GM23338 (cell line): Measurements from ENCODE around the gene CTSW. TPM values are rescaled to one million over a fixed set of nuclear protein-coding genes. Genes with fewer than 3 reads are reported as not detected.

ENCODE experiments used
- ATAC-seq: fragments of 200-7000 bp; cut with Tn5 transposase; 3 replicates; pipeline ENCODE4 v1.9.1; 2020
- DNase-seq: peaks from one replicate; pipeline ENCODE4 v3.0.0-alpha.2; 2015; ENCODE audit warnings: low spot score
- H2AFZ ChIP-seq: fragments of 200-600 bp; sonication (generic); 2 replicates; pipeline ENCODE4 v1.8.0; 2016; ENCODE audit warnings: antibody characterized with exemption, mild to moderate bottlenecking, moderate library complexity
- H3F3A ChIP-seq: fragments of 200-600 bp; sonication (generic); replicated peaks from 2 replicates; pipeline ENCODE4 v1.8.0; 2017; ENCODE audit warnings: antibody characterized with exemption, mixed run types, low read depth
- H3K27ac ChIP-seq: fragments of 200-600 bp; sonication (generic); 2 replicates; pipeline ENCODE4 v1.6.1; 2016; ENCODE audit warnings: low read depth
- H3K27me3 ChIP-seq: fragments of 200-600 bp; sonication (generic); 2 replicates; pipeline ENCODE4 v1.8.0; 2016; ENCODE audit warnings: mild to moderate bottlenecking, mixed run types, moderate library complexity; ENCODE audit not compliant: insufficient read depth
- H3K36me3 ChIP-seq: fragments of 200-600 bp; sonication (generic); 2 replicates; pipeline ENCODE4 v1.8.0; 2016; ENCODE audit warnings: mild to moderate bottlenecking; ENCODE audit not compliant: insufficient read depth
- H3K4me1 ChIP-seq: fragments of 200-600 bp; sonication (generic); 2 replicates; pipeline ENCODE4 v1.8.0; 2016; ENCODE audit warnings: mild to moderate bottlenecking, moderate library complexity; ENCODE audit not compliant: insufficient read depth
- H3K4me2 ChIP-seq: fragments of 200-600 bp; sonication (generic); 2 replicates; pipeline ENCODE4 v1.7.1; 2017; ENCODE audit warnings: mixed run types
- H3K4me3 ChIP-seq: fragments of 200-600 bp; sonication (generic); 2 replicates; pipeline ENCODE4 v1.6.1; 2016; ENCODE audit warnings: mixed run types
- H3K79me2 ChIP-seq: fragments of 200-600 bp; sonication (generic); replicated peaks from 2 replicates; pipeline ENCODE4 v1.8.0; 2017; ENCODE audit warnings: mild to moderate bottlenecking; ENCODE audit not compliant: insufficient read depth
- H3K9me2 ChIP-seq: fragments of 200-600 bp; sonication (generic); 2 replicates; pipeline ENCODE4 v1.8.0; 2017; ENCODE audit not compliant: insufficient read depth
- H4K20me1 ChIP-seq: fragments of 200-600 bp; sonication (generic); replicated peaks from 2 replicates; pipeline ENCODE4 v1.8.0; 2017; ENCODE audit warnings: mild to moderate bottlenecking; ENCODE audit not compliant: insufficient read depth
- H3K27ac Mint-ChIP-seq: 2 replicates; pipeline ENCODE4 v1.8.0; 2020; ENCODE audit warnings: inconsistent platforms, mild to moderate bottlenecking, moderate library complexity, mixed read lengths
- H3K27me3 Mint-ChIP-seq: 3 replicates; pipeline ENCODE4 v1.8.0; 2022; ENCODE audit warnings: low read depth, mild to moderate bottlenecking, moderate library complexity, mixed read lengths, inconsistent platforms; ENCODE audit not compliant: insufficient read depth, poor library complexity
- H3K36me3 Mint-ChIP-seq: 3 replicates; pipeline ENCODE4 v1.8.0; 2021; ENCODE audit warnings: low read depth, mild to moderate bottlenecking, inconsistent platforms, moderate library complexity, mixed read lengths
- H3K4me1 Mint-ChIP-seq: 3 replicates; pipeline ENCODE4 v1.8.0; 2020; ENCODE audit warnings: mild to moderate bottlenecking, inconsistent platforms, mixed read lengths
- H3K4me3 Mint-ChIP-seq: 3 replicates; pipeline ENCODE4 v1.8.0; 2021; ENCODE audit warnings: moderate library complexity, mild to moderate bottlenecking, inconsistent platforms, mixed read lengths
- H3K9me3 Mint-ChIP-seq: 3 replicates; pipeline ENCODE4 v1.8.0; 2020; ENCODE audit warnings: moderate library complexity, mild to moderate bottlenecking, inconsistent platforms, mixed read lengths
- CREB1 ChIP-seq: fragments of 250-450 bp; sonication (Bioruptor Pico); IDR thresholded peaks from 2 replicates; pipeline ENCODE4 v1.5.0; 2020; ENCODE audit warnings: low read depth, mild to moderate bottlenecking, moderate library complexity
- EZH2 ChIP-seq: fragments of 200-600 bp; sonication (generic); IDR thresholded peaks from one replicate; pipeline ENCODE4 v1.8.0; 2017; ENCODE audit warnings: antibody characterized with exemption, mild to moderate bottlenecking, low read depth; ENCODE audit not compliant: unreplicated experiment
- EZH2phosphoT487 ChIP-seq: fragments of 200-600 bp; sonication (generic); IDR thresholded peaks from one replicate; pipeline ENCODE4 v1.8.1; 2018; ENCODE audit warnings: antibody characterized with exemption; ENCODE audit not compliant: unreplicated experiment
- JUNB ChIP-seq: IDR thresholded peaks from one replicate; pipeline ENCODE4 v1.6.1; 2016; ENCODE audit warnings: antibody characterized with exemption; ENCODE audit not compliant: unreplicated experiment
- NANOG ChIP-seq: IDR thresholded peaks from 2 replicates; pipeline ENCODE4 v1.6.1; 2016; ENCODE audit warnings: antibody characterized with exemption, borderline replicate concordance
- POLR2AphosphoS5 ChIP-seq: IDR thresholded peaks from 2 replicates; pipeline ENCODE4 v1.6.1; 2016; ENCODE audit warnings: antibody characterized with exemption, low read depth
- STAT1 ChIP-seq: IDR thresholded peaks from one replicate; pipeline ENCODE4 v1.6.1; 2016; ENCODE audit warnings: antibody characterized with exemption; ENCODE audit not compliant: unreplicated experiment
- ZNF114 ChIP-seq: fragments of 250-450 bp; sonication (Bioruptor Pico); IDR thresholded peaks from 2 replicates; pipeline ENCODE4 v1.5.0; 2020; ENCODE audit warnings: mild to moderate bottlenecking, moderate library complexity
- polyA plus RNA-seq: library from polyadenylated mRNA; unstranded; fragments of >200 nt; fragmentation: Nextera tagmentation; extraction: Ambion mirVana; gene quantifications from 2 replicates; pipeline ENCODE4 v1.2.1, GENCODE V29; 2016
- total RNA-seq: library from RNA; depleted of rRNA; stranded (reverse); fragments of >200 nt; shearing (Covaris generic); gene quantifications from 2 replicates; pipeline ENCODE4 v1.2.3, GENCODE V29; 2014
- TF ChIP-seq, protein P1 (sequence below): fragments of 250-450 bp; sonication (Bioruptor Pico); IDR thresholded peaks from 2 replicates; pipeline ENCODE4 v1.5.0; 2020; ENCODE audit warnings: mild to moderate bottlenecking, moderate library complexity
- TF ChIP-seq, protein P2 (sequence below), 2 experiments: fragments of 200-600 bp in 1 of 2; sonication (generic) in 1 of 2; conservative IDR thresholded peaks; 2 replicates each; pipeline versions ENCODE4 v1.5.1 to v1.6.1; 2016 to 2017; ENCODE audit warnings: antibody characterized with exemption in 2 of 2, low read depth in 2 of 2, mild to moderate bottlenecking in 2 of 2, moderate library complexity in 1 of 2
- TF ChIP-seq, protein P3 (sequence below): IDR thresholded peaks from one replicate; pipeline ENCODE4 v1.6.1; 2018; ENCODE audit warnings: antibody characterized with exemption; ENCODE audit not compliant: unreplicated experiment

The CTSW gene
- total and polyA plus RNA-seq, 2 experiments from 2014 or later = not detected

DNA sequence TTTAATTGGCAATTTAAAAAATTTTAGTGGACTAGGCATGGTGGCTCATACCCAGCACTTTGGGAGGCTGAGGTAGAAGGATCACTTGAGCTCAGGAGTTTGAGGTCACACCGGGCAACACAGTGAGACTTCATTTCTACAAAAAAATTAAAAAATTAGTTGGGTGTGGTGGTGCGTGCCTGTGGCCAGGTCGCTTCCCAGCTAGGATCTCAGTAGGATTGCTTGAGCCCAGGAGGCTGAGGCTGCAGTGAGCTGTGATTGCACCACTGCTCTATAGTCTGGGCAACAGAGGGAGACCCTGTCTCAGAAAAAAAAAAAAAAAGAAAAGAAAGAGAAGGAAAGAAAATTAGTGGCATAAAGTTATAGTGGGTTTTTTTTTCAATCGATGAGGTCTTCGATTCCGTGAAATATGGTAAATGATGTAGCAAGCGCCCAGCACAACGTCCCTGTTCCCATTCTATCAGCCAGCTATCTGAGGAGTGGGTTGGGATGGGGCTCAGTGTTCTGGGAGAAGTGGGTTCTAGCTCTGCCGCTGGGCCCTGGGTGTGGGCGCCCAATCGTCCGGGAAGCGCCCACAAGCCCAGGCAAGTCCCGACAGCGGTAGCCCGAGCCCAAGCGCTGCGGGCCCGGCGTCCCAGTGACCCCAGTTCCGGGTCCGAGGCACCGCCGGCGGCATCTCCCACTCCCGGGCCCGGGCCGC is 19.2 kb downstream of the CTSW start (continued):
- TF ChIP-seq, protein P1, sequence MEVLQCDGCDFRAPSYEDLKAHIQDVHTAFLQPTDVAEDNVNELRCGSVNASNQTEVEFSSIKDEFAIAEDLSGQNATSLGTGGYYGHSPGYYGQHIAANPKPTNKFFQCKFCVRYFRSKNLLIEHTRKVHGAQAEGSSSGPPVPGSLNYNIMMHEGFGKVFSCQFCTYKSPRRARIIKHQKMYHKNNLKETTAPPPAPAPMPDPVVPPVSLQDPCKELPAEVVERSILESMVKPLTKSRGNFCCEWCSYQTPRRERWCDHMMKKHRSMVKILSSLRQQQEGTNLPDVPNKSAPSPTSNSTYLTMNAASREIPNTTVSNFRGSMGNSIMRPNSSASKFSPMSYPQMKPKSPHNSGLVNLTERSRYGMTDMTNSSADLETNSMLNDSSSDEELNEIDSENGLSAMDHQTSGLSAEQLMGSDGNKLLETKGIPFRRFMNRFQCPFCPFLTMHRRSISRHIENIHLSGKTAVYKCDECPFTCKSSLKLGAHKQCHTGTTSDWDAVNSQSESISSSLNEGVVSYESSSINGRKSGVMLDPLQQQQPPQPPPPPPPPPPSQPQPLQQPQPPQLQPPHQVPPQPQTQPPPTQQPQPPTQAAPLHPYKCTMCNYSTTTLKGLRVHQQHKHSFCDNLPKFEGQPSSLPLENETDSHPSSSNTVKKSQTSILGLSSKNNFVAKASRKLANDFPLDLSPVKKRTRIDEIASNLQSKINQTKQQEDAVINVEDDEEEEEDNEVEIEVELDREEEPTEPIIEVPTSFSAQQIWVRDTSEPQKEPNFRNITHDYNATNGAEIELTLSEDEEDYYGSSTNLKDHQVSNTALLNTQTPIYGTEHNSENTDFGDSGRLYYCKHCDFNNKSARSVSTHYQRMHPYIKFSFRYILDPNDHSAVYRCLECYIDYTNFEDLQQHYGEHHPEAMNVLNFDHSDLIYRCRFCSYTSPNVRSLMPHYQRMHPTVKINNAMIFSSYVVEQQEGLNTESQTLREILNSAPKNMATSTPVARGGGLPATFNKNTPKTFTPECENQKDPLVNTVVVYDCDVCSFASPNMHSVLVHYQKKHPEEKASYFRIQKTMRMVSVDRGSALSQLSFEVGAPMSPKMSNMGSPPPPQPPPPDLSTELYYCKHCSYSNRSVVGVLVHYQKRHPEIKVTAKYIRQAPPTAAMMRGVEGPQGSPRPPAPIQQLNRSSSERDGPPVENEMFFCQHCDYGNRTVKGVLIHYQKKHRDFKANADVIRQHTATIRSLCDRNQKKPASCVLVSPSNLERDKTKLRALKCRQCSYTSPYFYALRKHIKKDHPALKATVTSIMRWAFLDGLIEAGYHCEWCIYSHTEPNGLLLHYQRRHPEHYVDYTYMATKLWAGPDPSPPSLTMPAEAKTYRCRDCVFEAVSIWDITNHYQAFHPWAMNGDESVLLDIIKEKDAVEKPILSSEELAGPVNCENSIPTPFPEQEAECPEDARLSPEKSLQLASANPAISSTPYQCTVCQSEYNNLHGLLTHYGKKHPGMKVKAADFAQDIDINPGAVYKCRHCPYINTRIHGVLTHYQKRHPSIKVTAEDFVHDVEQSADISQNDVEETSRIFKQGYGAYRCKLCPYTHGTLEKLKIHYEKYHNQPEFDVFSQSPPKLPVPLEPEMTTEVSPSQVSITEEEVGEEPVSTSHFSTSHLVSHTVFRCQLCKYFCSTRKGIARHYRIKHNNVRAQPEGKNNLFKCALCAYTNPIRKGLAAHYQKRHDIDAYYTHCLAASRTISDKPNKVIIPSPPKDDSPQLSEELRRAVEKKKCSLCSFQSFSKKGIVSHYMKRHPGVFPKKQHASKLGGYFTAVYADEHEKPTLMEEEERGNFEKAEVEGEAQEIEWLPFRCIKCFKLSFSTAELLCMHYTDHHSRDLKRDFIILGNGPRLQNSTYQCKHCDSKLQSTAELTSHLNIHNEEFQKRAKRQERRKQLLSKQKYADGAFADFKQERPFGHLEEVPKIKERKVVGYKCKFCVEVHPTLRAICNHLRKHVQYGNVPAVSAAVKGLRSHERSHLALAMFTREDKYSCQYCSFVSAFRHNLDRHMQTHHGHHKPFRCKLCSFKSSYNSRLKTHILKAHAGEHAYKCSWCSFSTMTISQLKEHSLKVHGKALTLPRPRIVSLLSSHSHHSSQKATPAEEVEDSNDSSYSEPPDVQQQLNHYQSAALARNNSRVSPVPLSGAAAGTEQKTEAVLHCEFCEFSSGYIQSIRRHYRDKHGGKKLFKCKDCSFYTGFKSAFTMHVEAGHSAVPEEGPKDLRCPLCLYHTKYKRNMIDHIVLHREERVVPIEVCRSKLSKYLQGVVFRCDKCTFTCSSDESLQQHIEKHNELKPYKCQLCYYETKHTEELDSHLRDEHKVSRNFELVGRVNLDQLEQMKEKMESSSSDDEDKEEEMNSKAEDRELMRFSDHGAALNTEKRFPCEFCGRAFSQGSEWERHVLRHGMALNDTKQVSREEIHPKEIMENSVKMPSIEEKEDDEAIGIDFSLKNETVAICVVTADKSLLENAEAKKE (CRISPR knock-in tag) = no peak
- TF ChIP-seq JUNB (no peak), CREB1 (CRISPR knock-in tag) (no peak), NANOG (no peak), EZH2phosphoT487 (no peak), EZH2 (no peak)

DNA sequence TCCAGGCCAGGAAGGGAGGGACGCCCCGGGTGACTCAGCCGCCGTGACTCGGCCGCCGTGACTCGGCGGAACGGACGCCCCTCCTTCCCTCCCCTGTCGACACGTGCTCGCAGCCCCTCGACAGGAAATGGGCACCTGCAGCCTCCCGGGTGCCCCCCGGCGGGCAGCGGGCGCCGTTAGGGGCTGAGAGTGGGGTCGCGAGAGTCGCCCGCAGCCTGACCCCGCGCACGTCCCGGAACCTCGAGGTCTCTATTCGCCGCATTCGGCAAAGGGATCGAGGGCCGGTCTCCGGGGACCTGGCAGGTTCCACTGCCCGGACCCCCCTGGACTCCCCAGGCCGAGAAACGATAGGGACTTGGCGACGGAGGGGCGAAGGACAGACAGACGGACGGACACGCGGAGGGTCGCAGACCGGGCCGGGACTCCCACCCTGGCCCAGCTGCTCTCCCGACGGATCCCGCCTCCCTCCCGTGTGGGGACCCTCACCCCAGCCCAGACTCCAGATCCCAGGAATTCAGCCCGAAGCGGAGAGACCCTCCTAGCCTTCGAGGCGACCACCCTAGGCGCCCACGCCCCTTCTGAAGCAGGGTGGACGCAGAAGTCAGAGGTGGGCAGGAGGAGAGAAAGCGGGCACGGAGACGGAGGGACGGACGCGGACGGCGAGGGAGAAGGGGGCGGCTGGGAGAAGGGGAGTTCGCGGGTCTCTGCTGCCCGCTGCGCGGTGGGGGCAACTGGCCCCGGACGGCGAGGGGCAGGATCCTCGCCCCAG is 19.9 kb downstream of the CTSW start:
- Histone ChIP-seq H3K4me2 (peak overlapping the region; percentile 85), H4K20me1 (no peaks in the 10 kb centered on the region), H3K4me1 (peaks cover 8% of the 10 kb centered on the region), H3K4me3 (peak overlapping the region; percentile 74), H3K79me2 (no peaks in the 10 kb centered on the region), H3K27ac (no peak overlapping the region), H3K27me3 (peaks cover 56% of the 10 kb centered on the region), H3F3A (peaks cover 16% of the 10 kb centered on the region), H2AFZ (peak overlapping the region; percentile 94), H3K36me3 (no peaks in the 10 kb centered on the region), H3K9me2 (no peaks in the 10 kb centered on the region)
- Mint-ChIP-seq H3K4me1 (peaks cover 7% of the 10 kb centered on the region; the same call in 2 of the 3 replicates), H3K36me3 (peaks cover 4% of the 10 kb centered on the region; the same call in 1 of the 3 replicates), H3K4me3 (peak overlapping the region; percentile 74), H3K27me3 (peaks cover 54% of the 10 kb centered on the region), H3K27ac (no peak overlapping the region), H3K9me3 (peaks cover 2% of the 10 kb centered on the region; the same call in 1 of the 3 replicates)
- peak; percentile 21 for ATAC-seq
- DNase-seq = peak; percentile 67
- no peak for TF ChIP-seq STAT1
- TF ChIP-seq, protein P2, sequence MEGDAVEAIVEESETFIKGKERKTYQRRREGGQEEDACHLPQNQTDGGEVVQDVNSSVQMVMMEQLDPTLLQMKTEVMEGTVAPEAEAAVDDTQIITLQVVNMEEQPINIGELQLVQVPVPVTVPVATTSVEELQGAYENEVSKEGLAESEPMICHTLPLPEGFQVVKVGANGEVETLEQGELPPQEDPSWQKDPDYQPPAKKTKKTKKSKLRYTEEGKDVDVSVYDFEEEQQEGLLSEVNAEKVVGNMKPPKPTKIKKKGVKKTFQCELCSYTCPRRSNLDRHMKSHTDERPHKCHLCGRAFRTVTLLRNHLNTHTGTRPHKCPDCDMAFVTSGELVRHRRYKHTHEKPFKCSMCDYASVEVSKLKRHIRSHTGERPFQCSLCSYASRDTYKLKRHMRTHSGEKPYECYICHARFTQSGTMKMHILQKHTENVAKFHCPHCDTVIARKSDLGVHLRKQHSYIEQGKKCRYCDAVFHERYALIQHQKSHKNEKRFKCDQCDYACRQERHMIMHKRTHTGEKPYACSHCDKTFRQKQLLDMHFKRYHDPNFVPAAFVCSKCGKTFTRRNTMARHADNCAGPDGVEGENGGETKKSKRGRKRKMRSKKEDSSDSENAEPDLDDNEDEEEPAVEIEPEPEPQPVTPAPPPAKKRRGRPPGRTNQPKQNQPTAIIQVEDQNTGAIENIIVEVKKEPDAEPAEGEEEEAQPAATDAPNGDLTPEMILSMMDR (conservative IDR thresholded peaks at IDR 0.05; ENCODE audit: low read depth in 2 of 2) = no peak; a peak in 1 of 4 replicates
- TF ChIP-seq ZNF114 = no peak
- TF ChIP-seq NANOG = no peak
- no peak for TF ChIP-seq POLR2AphosphoS5
- TF ChIP-seq, protein P3, sequence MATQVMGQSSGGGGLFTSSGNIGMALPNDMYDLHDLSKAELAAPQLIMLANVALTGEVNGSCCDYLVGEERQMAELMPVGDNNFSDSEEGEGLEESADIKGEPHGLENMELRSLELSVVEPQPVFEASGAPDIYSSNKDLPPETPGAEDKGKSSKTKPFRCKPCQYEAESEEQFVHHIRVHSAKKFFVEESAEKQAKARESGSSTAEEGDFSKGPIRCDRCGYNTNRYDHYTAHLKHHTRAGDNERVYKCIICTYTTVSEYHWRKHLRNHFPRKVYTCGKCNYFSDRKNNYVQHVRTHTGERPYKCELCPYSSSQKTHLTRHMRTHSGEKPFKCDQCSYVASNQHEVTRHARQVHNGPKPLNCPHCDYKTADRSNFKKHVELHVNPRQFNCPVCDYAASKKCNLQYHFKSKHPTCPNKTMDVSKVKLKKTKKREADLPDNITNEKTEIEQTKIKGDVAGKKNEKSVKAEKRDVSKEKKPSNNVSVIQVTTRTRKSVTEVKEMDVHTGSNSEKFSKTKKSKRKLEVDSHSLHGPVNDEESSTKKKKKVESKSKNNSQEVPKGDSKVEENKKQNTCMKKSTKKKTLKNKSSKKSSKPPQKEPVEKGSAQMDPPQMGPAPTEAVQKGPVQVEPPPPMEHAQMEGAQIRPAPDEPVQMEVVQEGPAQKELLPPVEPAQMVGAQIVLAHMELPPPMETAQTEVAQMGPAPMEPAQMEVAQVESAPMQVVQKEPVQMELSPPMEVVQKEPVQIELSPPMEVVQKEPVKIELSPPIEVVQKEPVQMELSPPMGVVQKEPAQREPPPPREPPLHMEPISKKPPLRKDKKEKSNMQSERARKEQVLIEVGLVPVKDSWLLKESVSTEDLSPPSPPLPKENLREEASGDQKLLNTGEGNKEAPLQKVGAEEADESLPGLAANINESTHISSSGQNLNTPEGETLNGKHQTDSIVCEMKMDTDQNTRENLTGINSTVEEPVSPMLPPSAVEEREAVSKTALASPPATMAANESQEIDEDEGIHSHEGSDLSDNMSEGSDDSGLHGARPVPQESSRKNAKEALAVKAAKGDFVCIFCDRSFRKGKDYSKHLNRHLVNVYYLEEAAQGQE = peak; percentile 13
